Right lobe of liver (tissue), 6 donors: ENCODE results near the gene ABHD11. TPM values are rescaled to one million over a fixed set of nuclear protein-coding genes. Genes with fewer than 3 reads are reported as not detected.

Experiments
- ATAC-seq, 4 donors: fragments of 200-7000 bp; cut with Tn5 transposase; one replicate each; pipeline ENCODE4 v1.9.1; 2020; ENCODE audit warnings: mild to moderate bottlenecking in 4 of 4, moderate library complexity in 4 of 4
- DNase-seq, 3 donors: peaks; one replicate each; pipeline ENCODE4 v3.0.0-alpha.2; 2020
- H3K27ac ChIP-seq, 3 donors: fragments of 200-600 bp; one replicate each; pipeline ENCODE4 v1.8.0; 2022
- H3K27me3 ChIP-seq, 2 donors: fragments of 200-600 bp; one replicate each; pipeline ENCODE4 v1.8.0; 2022
- H3K36me3 ChIP-seq, 4 donors: fragments of 200-600 bp; sonication (generic) in 1 of 4; one replicate each; pipeline versions ENCODE4 v1.5.1 to v1.8.0; 2017 to 2022; ENCODE audit warnings: control low read depth in 1 of 4
- H3K4me1 ChIP-seq, 4 donors: fragments of 200-600 bp; sonication (generic) in 1 of 4; one replicate each; pipeline versions ENCODE4 v1.5.1 to v1.8.0; 2017 to 2022; ENCODE audit warnings: control low read depth in 1 of 4
- H3K4me3 ChIP-seq, 3 donors: fragments of 200-600 bp; one replicate each; pipeline ENCODE4 v1.8.0; 2022
- H3K9me3 ChIP-seq, 4 donors: fragments of 200-600 bp; sonication (generic) in 1 of 4; one replicate each; pipeline versions ENCODE4 v1.5.1 to v1.8.0; 2017 to 2022; ENCODE audit warnings: control low read depth in 1 of 4
- CTCF ChIP-seq, 4 donors: fragments of 200-600 bp in 3 of 4; fragments of 450-650 bp in 1 of 4; IDR thresholded peaks; one replicate each; pipeline versions ENCODE4 v1.5.1 to v1.8.0; 2016 to 2022; ENCODE audit warnings: antibody characterized with exemption in 4 of 4, mild to moderate bottlenecking in 2 of 4
- POLR2A ChIP-seq: fragments of 450-650 bp; IDR thresholded peaks from one replicate; pipeline ENCODE4 v1.6.1; 2017; ENCODE audit warnings: antibody characterized with exemption, mild to moderate bottlenecking
- WGBS: methylation state at CpG from one replicate; pipeline ENCODE4 v1.1.6; 2018; ENCODE audit warnings: low coverage, low lambda C conversion rate; ENCODE audit not compliant: insufficient coverage; ENCODE audit errors: missing lambda C conversion rate; 5-methylcytosine and 5-hydroxymethylcytosine counted together
- intact Hi-C, 2 donors: fragments of 100-400 bp; cut with DNase I; formaldehyde crosslinking; loops; one replicate each; pipeline versions ENCODE4 v1.11.2 to v1.14.1; 2022
- total RNA-seq, 6 experiments: library from RNA; depleted of rRNA in 2 of 6; stranded (reverse); fragments of >200 nt in 2 of 6; fragmentation: NEBNext Ultra II Directional in 3 of 6; extraction: Animal tissue kit (Norgen Biotek cat#: 25700) in 3 of 6; gene quantifications; one replicate each; pipeline versions ENCODE4 v1.1.0 to v1.2.4, GENCODE V29; 2016 to 2023
- donor health status: DM: no; HTN: yes; CAD: no.
- donor health status: DM: no; HTN: no; CAD: no.
- donor health status: DM: no; HTN: no; CAD: no.
- donor health status: DM: no; HTN: yes; CAD: no.
- donor health status: DM: no; HTN: yes; CAD: no.

Gene ABHD11
- total RNA-seq, 6 experiments from 2014 or later = 5.6 to 8.4 (median 7.0) TPM

GRCh38 chr7:73746378-73746777 lies 7.8 kb upstream of the ABHD11 start:
- WGBS = 59% methylated on average over 3 of the region's 4 CpGs
- no peaks in the 10 kb centered on the region for H3K36me3 ChIP-seq
- intact Hi-C loops = no loop called here
- no peak for ATAC-seq
- H3K4me3 ChIP-seq = no peak overlapping the region
- no peaks in the 10 kb centered on the region for H3K9me3 ChIP-seq
- no peak overlapping the region for H3K27ac ChIP-seq
- peaks cover 0 to 5% (median 0%) of the 10 kb centered on the region in 4 donors for H3K4me1 ChIP-seq
- no peaks in the 10 kb centered on the region for H3K27me3 ChIP-seq
- TF ChIP-seq CTCF (IDR thresholded peaks at IDR 0.05) = no peak
- TF ChIP-seq POLR2A = no peak
- no peak for DNase-seq

GRCh38 chr7:73742753-73743641 lies 4.4 kb upstream of the ABHD11 start:
- TF ChIP-seq POLR2A (peak; percentile 25), CTCF (IDR thresholded peaks at IDR 0.05) (no peak)
- peak overlapping the region; percentile 59 to 98 (median 80) for H3K27ac ChIP-seq
- ATAC-seq = peak; percentile 57 to 71 (median 60)
- no peaks in the 10 kb centered on the region for H3K36me3 ChIP-seq
- intact Hi-C loops = no loop called here
- no peaks in the 10 kb centered on the region for H3K9me3 ChIP-seq
- H3K27me3 ChIP-seq = no peaks in the 10 kb centered on the region
- 27% methylated on average over 25 of the region's 35 CpGs for WGBS
- peaks cover 0 to 6% (median 0%) of the 10 kb centered on the region in 4 donors for H3K4me1 ChIP-seq
- DNase-seq = peak; percentile 95 to 98 (median 98)
- H3K4me3 ChIP-seq = peak overlapping the region; percentile 14 to 39 (median 37)

- Histone ChIP-seq H3K27me3 (no peaks in the 10 kb centered on the region), H3K9me3 (no peaks in the 10 kb centered on the region), H3K27ac (peak overlapping the region; percentile 59 to 98 (median 80)), H3K4me1 (peaks cover 0 to 8% (median 1%) of the 10 kb centered on the region in 4 donors), H3K4me3 (peak overlapping the region; percentile 14 to 37 (median 20)), H3K36me3 (no peaks in the 10 kb centered on the region)
- TF ChIP-seq CTCF (IDR thresholded peaks at IDR 0.05) (no peak), POLR2A (no peak)
- ATAC-seq (no peak), DNase-seq (peak in 1 of 3 donors; percentile 46)
- WGBS = 23% methylated on average over 6 of the region's 7 CpGs
- intact Hi-C loops = no loop called here
Measured at GRCh38 chr7:73742338-73742752, 3.7 kb upstream of the ABHD11 start.

DNA sequence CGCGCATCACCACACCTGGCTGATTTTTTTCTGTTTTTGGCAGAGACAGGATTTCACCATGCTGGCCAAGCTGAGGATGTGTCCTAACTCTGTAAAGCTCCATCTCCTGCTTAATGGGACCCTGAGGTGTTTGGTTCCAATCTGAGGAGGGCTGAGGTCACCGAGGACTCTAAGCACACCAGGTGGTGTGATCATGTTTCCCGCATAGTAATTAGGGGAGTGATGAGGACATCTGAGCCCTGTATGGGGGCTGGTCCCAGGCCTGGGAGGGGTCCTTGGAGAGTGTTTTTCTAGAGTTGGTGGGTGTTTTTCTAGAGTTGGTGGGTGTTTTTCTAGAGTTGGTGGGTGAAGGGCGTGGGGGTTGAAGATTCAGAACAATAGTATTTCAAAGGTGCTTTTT lies 3.0 kb upstream of the ABHD11 start:
- 90% methylated on average over 5 of the region's 5 CpGs for whole genome bisulfite sequencing
- intact Hi-C loops = no loop called here
- H3K4me3 ChIP-seq = no peak overlapping the region
- H3K9me3 ChIP-seq = no peaks in the 10 kb centered on the region
- H3K27ac ChIP-seq = peak overlapping the region in 2 of 3 donors; percentile 59 to 98
- H3K4me1 ChIP-seq = peaks cover 0 to 8% (median 1%) of the 10 kb centered on the region in 4 donors
- H3K27me3 ChIP-seq = no peaks in the 10 kb centered on the region
- ATAC-seq (no peak), DNase-seq (no peak)
- H3K36me3 ChIP-seq = no peaks in the 10 kb centered on the region
- no peak for TF ChIP-seq CTCF (IDR thresholded peaks at IDR 0.05)
- no peak for TF ChIP-seq POLR2A
